GM18951 (cell line): ENCODE data around the gene VAT1L.

Source experiments
- POLR2A ChIP-seq: IDR thresholded peaks from 4 replicates; pipeline ENCODE4 v1.6.1; 2011; ENCODE audit warnings: mild to moderate bottlenecking; ENCODE audit not compliant: insufficient read length, insufficient read depth; ENCODE audit errors: extremely low read depth
- in situ Hi-C: fragments of 300-500 bp; cut with MboI; formaldehyde crosslinking; loops from one replicate; pipeline ENCODE4 v1.12.0; 2022; ENCODE audit warnings: low sequenced_read_pairs, mixed read lengths, inconsistent platforms; ENCODE audit not compliant: unreplicated experiment

VAT1L gene

DNA sequence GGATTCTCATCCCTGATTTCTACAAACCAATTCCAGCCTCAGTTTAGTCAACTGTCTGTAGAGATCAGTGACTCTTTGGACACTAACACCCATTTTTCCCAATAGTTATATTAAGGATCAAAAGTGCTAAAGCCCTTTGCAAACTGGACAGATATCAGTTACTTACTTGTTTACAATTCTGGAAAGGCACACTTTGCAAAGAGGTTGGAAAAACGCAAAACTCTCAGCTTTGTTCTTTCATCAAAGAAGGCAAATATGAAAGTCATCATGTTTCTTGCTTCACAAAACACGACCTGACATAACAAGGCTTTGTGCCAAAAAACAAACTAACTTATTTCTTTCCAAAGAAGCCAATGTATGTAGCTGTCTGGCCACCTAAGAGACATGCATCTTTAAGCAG lies 26.1 kb upstream of the VAT1L start:
- no peak for TF ChIP-seq POLR2A
- in situ Hi-C loops, result no loop called here

DNA sequence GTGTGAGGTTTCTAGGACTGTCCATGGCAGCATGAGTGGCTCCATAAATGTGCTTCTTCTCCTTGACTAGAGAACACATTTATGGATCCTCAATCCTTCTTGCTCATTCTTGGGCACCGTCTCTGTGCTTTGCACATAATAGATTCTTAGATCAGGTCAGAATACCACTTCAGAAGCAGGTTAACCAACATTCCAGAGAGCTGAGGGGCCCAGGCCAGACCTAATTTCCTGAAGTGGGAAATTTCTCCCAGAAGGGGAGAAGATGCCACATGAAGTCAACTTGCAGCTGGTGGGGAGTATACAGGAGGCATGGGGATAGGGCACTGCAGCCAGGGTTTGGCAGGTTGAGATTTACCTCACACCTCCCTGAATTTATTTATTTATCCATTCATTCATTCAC lies 24.4 kb upstream of the VAT1L start:
- in situ Hi-C loops, result no loop called here
- TF ChIP-seq POLR2A, result no peak

DNA sequence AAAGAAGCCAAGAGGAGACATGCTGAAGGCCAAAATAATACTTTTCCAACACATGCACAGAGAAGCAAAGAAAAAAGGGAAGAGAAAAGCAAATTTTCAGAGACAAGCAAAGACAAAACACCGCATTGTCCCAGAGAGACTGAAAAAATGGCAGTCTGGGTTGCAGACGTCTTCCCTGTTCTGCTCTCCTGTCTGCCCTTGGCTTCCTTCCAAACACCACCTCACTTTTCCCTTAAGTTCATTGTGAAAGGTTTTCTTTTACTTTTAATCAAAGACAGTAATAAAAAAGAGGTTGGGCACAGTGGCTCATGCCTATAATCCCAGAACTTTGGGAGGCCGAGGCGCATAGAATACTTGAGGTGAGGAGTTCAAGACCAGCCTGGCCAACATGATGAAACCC lies 21.2 kb upstream of the VAT1L start:
- no peak for TF ChIP-seq POLR2A
- in situ Hi-C loops, result no loop called here

DNA sequence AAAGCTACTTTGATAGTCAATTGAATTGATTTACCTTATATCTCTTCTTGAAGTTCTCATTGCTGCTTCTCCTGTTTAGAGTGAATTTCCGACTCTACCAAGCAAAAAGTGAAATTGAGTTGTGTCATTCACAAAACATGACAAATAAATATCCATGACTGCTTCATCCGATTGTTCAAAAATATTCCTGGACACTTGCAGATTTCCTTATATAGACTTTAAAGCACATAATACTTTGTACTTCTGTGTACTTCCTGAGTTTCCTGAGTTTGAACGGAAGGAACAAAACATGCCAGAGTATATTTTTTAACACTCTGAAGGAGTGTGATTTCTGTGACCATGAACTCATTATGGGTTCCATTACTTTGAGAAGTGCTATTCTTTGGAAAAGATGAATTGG lies 20.5 kb upstream of the VAT1L start:
- in situ Hi-C loops, result no loop called here
- TF ChIP-seq POLR2A, result no peak

DNA sequence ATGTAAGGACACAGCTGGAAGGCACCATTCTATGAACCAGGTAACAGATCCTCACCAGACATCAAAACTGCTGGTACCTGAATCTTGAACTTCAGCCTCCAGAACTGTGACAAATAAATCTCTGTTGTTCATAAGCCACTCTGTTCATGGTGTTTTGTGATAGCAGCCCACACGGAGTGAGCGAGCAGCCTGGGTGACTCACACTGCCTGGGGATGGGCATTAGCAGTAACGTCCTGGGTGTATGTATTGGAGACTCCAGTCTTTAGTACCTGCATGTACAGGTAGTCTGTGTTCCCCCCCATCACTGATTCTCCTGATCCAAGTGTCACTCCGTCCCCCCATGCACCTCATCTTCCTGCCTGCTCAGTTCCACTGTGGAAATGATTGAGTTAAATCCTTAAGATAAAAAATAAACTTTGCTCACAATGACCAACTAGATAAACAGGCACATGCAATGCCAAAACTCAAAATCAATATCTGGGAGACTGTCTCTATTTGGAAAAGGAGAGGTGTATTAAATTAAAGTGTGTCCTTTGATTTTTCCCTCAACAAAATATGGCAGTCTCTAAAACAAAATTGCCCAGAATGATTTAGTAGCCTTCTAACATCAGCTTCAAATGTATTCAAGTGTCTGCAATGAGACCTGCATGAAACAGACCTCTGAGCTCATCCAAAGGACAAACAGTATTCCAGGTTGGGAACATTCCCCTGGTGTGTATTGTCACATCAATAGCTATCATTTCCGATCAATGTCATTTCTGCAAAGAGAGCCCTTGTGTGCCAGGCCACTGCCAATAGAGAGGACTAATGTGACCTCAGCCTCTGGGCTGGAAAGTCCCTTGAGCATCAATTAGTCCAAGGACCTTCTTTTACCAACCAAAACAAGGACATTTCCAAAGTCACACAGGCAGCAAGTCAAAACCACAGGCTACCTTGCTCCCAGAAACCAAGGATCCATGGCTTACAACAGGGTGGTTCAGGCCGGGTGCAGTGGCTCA lies 12.2 kb upstream of the VAT1L start:
- no peak for TF ChIP-seq POLR2A
- in situ Hi-C loops, result no loop called here

DNA sequence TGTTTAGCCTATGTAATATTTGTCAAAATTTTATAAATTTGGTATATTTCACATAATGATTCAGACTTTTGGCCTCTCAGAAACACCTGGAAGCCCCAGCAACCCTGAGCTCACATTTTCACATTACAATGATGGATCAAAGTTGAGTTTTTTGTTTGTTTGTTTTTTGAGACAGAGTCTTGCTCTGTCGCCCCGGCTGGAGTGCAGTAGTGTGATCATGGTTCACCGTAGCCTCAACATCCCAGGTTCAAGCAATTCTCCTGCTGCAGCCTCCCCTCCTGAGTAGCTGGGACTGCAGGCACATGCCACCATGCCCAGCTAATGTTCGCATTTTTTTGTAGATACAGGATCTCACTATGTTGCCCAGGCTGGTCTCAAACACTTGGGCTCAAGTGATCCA lies 10.6 kb upstream of the VAT1L start:
- in situ Hi-C loops, result no loop called here
- no peak for TF ChIP-seq POLR2A

DNA sequence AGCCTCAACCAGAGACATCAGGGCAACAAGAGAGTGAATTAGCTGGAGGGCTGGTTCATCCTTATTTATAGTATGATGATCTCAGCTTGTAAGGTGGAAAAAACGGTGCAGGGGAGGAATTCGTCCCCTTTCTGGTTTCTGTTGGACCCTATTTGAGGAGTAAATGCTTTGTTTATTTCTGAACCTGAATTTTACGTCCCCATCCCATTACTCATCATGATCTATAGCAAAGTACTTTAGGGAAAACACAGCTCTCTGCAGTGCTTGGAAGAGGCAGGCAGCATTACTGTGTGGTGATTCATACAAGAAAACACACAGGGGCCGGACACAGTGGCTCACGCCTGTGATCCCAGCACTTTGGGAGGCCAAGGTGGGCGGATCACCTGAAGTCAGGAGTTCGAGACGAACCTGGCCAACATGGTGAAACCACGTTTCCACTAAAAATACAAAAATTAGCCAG lies 8.0 kb upstream of the VAT1L start:
- in situ Hi-C loops, result no loop called here
- TF ChIP-seq POLR2A, result no peak

DNA sequence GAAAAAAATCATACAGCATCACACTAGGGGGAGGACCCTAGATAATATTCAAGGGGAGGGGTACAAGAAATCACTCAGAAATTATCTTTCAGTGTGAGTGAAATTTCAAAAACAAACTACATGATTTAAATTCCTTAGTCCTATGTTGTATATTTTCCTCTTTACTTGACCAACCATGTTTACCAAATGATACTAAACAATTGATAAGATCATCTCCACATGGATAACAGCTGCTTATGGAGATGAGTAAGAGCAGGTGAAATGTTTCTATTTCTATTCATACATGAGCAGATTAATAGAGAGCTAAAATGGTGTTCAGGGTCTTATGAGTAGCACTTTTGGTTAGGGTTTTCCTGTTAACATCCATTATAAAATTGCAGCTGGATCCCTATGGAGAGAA lies 7.3 kb upstream of the VAT1L start:
- in situ Hi-C loops, result no loop called here
- TF ChIP-seq POLR2A, result no peak

DNA sequence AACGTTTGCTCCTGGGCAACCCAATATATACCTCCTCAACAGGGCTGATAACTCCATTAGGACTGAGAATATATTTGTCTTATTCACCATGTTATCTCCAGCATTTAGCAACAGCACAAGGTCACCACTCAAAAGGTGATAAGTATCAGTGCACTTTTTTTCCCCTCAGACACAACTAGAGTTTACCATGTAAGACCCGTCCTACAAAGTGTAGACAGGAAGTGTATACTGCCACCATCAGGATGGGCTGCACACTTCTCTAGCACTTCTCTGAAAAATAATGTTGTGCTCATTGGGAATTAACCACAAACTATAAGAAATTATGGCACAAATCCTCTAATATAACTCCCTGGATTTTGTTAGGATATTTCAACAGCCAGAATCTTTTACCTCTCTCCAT lies 5.7 kb upstream of the VAT1L start:
- in situ Hi-C loops, result no loop called here

DNA sequence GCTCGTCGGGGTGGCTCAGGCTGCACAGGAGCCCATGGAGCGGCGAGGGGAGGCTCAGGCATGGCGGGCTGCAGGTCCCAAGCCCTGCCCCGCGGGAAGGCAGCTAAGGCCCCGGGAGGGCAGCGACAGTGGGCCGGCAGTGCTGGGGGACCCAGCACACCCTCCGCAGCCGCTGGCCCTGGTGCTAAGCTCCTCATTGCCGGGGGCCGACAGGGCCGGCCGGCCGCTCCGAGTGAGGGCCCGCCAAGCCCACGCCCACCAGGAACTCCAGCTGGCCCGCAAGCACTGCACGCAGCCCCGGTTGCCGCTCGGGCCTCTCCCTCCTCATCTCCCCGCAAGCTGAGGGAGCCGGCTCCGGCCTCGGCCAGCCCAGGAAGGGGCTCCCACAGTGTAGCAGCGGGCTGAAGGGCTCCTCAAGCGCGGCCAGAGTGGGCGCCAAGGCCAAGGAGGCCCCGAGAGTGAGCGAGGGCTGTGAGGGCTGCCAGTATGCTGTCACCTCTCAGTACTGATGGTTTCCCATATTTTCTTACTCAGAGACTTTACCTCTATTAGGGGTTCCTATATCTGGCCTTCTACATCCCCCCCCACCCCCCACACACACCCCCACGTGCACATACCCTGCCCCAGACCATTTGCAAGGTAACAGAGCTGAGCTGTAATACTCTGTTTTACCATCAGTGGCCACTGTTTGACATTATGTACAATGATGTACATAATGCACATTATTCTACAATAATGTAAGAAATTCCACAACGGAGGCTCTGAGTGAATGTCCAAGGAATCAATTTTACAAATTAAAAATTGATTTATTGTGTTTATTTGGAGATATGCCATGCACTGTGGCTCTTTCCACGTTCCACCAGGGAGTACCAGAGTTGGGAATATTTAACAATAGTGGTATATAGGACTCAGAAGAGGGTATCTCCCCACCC lies 3.7 kb upstream of the VAT1L start:
- in situ Hi-C loops, result no loop called here
- TF ChIP-seq POLR2A, result no peak

More for the DNA sequence above, 5.7 kb upstream of the VAT1L start:
- no peak for TF ChIP-seq POLR2A

DNA sequence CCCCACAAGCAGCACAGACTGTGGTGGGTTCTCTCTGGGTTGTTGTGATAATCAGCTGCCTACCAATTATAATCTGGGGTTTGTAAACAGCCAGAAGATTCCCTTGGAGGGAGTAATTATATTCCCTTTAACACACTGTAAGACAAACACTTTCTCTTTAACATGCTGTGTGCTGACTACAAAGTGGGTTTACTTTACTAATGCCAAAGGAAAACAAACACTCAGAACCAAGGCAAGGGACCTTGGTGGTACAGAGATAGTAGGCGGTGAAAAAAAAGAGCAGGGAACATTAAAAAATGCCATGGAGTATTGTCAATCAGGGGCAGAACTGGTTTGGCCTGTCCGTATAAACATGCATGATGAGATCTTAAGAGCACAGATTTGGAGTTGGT lies 3.0 kb upstream of the VAT1L start:
- in situ Hi-C loops, result no loop called here
- no peak for TF ChIP-seq POLR2A

DNA sequence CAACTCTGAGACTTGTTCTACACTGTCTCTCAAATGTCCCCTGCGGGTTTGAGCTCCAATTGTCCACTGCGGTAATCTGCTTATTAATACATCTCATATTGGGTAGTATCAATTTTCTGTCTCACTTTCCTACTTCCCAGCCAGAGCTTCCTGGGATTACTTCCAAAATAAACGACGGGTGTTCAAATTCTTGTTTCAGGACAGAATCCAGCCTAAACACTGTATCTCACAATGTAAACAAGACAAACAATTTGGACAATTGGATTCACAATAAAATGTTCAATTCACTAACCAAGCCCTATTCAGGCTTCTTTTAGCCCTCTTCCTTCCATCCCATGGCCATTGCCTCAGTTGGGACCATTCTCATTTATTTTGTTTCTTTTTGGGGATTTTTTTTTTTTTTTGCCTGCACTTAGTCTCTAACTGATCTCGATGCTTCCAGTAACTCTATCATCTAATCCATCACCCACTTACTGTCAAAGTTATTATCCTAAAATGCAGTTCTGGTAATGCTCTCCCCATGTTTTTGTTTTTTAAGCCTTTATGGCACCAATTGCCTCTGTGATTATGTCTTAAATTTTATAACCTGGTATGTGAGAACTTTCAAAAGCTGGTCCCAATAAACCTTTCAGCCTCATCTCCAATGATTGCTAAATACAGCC lies 2.0 kb upstream of the VAT1L start:
- no peak for TF ChIP-seq POLR2A
- in situ Hi-C loops, result no loop called here

DNA sequence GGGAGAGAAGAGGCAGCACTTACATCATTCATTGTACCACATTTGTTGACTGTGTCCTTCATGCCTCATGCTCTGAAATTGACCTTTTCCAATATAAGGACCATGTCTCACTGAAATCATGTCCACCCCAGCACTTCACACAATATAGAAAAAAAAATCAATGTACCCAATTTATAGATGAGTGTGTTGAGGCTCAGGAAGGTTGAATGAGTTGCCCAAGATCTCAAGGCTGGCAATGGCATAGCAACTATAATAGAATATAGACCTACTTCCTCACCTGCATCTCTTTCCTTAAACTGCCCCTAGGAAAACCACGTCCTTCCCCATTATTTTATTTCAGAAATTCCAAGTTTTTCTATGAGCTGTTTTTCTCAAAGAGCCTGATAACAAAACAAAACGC lies 912 bp upstream of the VAT1L start:
- in situ Hi-C loops, result no loop called here
- no peak for TF ChIP-seq POLR2A
